Activated CD8-positive, alpha-beta memory T cell treated with anti-CD3 and anti-CD28 coated beads for 36 hours (primary cell): Measurements from ENCODE around the gene SMCO1. TPM values are rescaled to one million over a fixed set of nuclear protein-coding genes. Genes with fewer than 3 reads are reported as not detected.
"Not testable (repeated sequence)": the region's sequence is repeated elsewhere in the genome, so short reads cannot be mapped to it uniquely, and the experiment has no call there.

Experiments
- CTCF ChIA-PET: fragments of 350-600 bp; sonication (Branson Sonifier 250); formaldehyde crosslinking; loops from one replicate; lab custom pipeline; 2021; ENCODE audit warnings: antibody characterized with exemption; lab: Charles Lee
- POLR2A ChIA-PET: fragments of 350-600 bp; sonication (Branson Sonifier 250); formaldehyde crosslinking; loops from one replicate; lab custom pipeline; 2021; ENCODE audit warnings: antibody characterized with exemption; lab: Charles Lee
- total RNA-seq, 2 experiments: library from RNA; stranded (reverse); gene quantifications; one replicate each; pipeline ENCODE4 v1.2.3, GENCODE V29; 2021

The SMCO1 gene
- total RNA-seq, 2 experiments from 2014 or later, result not detected

DNA sequence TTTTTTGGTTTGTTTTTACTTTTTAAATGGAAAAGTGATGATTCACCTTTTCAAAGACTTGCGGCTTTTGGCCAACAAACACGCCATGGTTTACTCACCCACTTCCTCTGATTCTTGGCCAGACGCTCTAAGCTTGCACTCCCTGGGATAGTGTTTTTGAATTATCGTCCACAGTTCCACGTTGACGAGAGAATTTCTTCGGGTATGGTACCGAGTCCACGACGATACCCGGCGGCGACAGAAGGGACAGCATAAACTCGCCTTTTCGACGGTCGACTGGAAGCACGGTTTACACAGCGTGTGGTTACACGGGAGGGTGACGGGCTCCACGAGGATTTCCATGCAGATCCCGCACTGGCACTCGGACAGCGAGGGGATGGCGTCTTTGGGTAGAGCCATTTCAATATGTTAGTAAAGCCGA, 12.4 kb downstream of the SMCO1 start:
- ChIA-PET POLR2A (interaction anchor here (0.5 to 1.5 kb wide), 2 partner anchors 109 to 185 kb away, joined by 4 to 6 read pairs; partner anchors contain the start of gene DYNLT2B), CTCF (no interaction called here)

DNA sequence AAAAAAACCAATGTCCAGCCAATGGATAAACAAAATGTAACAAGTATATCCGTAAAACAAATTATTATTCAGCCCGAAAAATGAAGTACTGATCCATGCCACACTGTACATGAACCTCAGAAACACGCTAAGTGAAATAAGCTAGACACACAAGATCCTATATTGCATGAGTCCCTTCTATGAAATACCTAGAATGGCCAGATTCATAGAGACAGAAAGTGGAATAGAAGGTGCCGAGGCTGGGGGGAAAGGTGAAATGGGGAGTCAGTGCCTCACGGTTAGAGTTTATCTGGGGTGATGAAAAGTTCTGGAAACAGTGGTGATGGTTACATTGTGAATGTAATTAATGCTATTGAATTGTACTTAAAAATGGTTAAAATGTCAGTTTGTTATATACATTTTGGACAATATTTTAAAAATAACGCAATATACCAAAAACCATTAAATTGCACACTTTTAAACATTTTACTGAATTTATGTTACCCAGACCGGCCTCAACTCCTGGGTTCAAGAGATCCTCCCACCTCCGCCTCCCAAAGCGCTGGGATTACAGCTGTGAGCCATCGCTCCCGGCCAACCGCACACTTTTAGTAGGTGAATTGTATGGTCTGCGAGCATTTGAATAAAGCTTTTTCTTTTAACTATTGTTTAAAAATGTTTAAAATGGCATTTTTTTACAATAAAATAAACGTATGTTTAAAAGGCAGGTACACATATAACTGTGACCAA, 13.7 kb downstream of the SMCO1 start:
- ChIA-PET POLR2A (interaction anchor here (1.5 kb wide), 1 partner anchor 184 kb away, joined by 4 read pairs; the partner anchor contains the start of gene DYNLT2B), CTCF (no interaction called here)

DNA sequence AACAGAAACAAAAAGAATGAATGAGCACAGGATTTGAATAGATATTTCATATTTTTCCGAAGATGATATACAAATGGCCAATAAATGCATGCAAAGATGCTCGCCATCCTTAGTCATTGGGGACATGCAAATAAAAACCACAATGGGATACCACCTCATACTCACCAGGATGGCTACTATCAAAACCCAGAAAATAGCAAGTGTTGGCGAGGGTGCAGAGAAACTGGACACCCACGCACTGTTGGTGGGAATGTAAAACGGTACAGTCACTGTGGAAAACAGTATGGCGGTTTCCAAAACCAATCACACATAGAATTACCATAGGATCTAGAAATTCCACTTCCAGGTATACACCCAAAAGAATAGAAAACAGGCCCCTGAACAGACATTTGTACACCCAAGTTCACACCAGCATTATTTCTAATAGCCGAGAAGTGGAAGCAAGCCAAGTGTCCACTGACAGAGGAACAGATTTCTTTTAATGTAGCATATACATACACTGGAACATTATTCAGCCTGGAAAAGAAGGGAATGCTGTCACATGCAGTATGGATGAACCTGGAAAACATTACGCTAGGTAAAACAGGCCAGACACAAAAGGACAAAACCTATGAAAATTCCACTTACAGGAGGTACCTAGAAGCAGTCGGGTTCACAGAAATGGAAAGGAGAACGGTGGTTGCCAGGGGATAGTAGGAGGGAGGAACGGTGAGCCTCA, 15.2 kb downstream of the SMCO1 start:
- CTCF ChIA-PET, result no interaction called here
- POLR2A ChIA-PET, result no interaction called here

DNA sequence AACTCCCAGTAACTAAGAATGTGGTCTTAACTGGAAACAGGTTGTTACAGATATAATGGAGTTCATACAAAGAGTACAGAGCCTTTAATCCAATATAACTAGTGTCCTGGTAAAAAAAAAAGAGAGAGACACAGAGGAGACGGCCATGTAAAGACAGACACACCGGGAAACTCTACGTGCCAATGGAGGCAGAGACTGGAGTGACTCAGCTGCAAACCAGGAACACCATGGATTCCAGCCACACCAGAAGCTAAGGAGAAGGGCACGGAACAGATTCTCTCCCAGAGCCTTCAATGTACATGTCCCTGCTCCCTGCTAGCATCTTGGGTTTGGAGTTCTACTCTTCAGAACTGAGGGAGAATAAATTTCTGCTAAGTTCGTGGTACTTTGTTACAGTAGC, 16.1 kb downstream of the SMCO1 start:
- CTCF ChIA-PET, result no interaction called here

DNA sequence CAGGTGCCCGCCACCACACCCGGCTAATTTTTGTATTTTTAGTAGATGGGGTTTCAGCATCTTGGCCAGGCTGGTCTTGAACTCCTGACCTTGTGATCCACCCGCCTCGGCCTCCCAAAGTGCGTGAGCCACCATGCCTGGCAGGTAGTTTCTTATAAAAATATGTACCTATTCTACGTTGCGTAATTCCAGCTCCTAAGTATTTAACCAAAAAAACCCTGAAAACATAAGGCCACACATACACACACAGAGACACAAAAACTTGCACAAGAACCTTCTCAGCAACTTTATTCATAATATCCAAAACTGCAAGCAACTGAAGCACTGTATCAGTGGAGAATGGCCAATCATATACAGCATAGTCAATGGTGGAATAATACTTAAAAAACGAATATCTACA, 16.8 kb downstream of the SMCO1 start:
- ChIA-PET POLR2A (no interaction called here), CTCF (no interaction called here)

More for the DNA sequence above, 16.1 kb downstream of the SMCO1 start:
- POLR2A ChIA-PET, result no interaction called here

DNA sequence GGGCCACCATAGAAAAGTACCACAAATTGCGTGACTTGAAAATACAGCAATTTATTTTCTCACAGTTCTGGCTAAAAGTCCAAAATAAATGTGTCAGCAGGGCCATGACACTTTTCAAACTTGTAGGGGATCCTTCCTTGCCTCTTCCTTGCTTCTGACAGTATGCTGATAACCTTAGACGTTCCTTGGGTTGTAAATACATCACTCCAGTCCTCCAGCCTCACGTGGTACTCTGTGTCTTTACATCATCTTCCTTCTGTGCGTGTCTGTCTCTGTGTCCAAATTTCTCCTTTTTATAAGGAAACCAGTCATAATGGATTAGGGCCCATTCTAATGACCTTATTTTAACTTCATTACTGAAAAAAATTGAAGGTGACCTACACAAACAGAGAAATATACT, 19.0 kb downstream of the SMCO1 start:
- POLR2A ChIA-PET, result no interaction called here
- CTCF ChIA-PET, result no interaction called here

DNA sequence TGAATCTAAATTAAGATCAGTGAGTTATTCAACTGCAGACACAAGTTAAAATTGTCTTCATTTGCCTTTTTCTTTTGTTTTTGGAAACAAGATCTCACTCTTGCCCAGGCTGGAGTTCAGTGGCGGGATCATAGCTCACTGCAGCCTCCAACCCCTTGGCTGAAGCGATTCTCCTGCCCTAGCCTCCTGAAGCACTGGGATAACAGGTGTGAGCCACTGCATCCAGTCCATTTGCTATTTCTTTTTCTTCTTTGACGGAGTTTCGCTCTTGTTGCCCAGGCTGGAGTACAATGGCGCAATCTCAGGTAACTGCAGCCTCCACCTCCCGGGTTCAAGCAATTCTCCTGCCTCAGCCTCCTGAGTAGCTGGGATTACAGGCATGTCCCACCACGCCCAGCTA, 21.9 kb downstream of the SMCO1 start:
- CTCF ChIA-PET, result interaction anchor here (1.5 kb wide), 1 partner anchor 105 kb away, joined by 3 read pairs; no protein-coding TSS in a partner anchor
- POLR2A ChIA-PET, result no interaction called here

DNA sequence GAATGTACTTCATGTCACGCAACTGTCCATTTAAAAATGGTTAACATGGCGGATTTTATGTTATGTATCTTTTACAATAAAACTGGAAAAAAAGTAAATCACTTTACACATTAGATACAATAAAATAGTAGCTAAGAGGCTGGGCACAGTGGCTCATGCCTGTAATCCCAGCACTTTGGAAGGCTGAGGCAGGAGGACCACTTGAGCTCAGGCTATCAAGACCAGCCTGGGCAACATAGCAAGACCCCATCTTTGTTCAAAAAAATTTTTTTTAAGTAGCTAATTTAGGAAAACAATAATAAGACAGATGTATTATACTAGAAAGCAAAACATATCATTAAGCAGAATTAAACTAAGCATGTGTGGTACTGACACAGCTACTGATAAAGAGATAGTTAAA, 23.1 kb downstream of the SMCO1 start:
- CTCF ChIA-PET, result interaction anchor here (1.5 kb wide), 1 partner anchor 103 kb away, joined by 3 read pairs; no protein-coding TSS in a partner anchor
- POLR2A ChIA-PET, result no interaction called here

DNA sequence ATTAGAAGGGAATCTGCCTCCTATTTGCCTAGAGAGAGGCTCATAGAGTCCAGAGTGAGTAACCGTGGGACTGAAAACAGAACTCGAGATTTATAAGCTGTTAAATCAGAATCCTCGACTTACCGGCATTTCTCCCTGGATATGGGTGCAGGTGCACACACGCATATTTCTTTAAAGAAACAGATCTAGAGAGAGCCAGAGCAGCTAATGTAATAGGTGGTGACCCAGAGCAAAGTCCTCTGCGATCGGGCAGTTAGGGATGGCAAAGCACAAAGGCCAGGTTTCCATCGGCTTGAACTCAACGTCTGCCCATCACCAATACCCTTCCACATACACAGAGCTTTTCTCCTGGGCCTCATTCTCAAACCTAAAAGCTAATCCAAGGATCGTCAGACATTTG, 25.4 kb downstream of the SMCO1 start:
- CTCF ChIA-PET, result no interaction called here
- POLR2A ChIA-PET, result no interaction called here

DNA sequence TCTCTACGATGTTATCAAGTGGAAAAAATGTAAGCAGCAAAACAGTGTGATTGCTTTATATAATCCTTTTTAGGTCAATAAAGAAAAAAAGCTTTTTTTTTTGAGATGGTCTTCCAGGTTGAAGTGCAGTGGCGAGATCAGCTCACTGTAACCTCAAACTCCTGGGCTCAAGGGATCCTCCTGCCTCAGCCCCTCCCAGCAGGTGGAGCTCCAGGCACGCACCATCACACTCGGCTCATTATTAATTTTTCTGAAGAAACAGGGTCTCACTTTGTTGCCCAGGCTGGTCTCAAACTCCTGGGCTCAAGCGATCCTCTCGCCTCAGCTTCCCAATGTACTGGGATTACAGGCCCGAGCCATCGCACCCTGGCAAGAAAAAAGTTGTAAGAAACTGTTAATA, 28.9 kb downstream of the SMCO1 start:
- CTCF ChIA-PET, result interaction anchor here (0.9 to 1.8 kb wide), 2 partner anchors 37 to 43 kb away, joined by 3 to 4 read pairs; no protein-coding TSS in a partner anchor
- POLR2A ChIA-PET, result no interaction called here

DNA sequence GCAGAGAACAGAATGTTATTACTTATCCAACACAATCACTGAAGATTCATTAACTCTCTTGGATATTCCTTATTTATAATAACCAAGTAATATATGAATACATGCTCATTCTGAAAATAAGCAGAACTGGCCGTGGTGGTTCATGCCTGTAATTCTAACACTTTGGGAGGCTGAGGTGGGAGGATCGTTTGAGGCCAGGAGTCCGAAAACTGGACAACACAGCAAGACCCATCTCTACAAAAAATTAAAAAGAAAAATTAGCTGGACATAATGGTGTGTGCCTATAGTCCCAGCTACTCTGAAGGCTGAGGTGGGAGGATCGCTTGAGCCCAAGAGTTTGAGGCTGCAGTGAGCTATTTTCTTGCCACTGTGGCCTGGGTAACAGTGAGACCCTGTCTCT, 37.5 kb downstream of the SMCO1 start:
- POLR2A ChIA-PET, result no interaction called here

DNA sequence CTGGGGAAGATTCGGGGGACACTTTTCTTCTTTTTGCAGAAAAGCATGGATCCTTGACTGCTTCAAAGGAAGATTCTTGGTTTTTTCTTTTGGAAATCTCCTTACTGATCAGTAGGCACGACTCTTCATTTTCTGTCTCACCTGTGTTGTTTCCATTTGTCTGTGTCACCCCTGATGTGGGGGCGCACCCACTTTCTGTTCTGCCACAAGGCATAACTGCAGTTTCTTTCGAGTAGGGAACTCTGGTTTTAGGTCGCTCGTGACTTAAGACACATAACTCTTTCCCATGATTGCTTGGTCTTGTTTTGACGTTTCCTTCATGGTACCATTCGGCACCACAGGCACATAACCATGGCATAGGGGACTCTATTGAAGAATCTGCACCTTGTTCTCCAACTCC, 42.9 kb downstream of the SMCO1 start:
- ChIA-PET CTCF (no interaction called here), POLR2A (no interaction called here)

More for the DNA sequence above, 37.5 kb downstream of the SMCO1 start:
- CTCF ChIA-PET, result no interaction called here

DNA sequence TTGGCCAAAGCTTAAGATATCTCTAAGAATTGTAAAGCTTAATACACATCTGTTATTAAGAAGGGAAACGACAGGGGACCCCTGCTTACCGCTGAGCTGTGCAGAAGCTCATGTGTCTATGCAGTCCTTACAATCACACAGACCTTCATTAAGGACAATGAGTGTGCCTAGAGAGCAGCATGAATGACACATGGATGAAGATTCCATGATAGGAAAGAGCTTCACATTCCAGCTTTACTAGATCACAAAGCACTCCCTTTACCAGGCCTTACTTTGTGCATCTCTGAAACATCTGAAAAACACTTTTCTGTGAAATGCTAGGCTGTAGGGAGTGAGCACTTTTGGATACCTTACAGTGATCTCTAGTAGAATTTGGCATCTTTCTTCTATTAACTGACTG, 43.6 kb downstream of the SMCO1 start:
- ChIA-PET POLR2A (no interaction called here), CTCF (no interaction called here)

DNA sequence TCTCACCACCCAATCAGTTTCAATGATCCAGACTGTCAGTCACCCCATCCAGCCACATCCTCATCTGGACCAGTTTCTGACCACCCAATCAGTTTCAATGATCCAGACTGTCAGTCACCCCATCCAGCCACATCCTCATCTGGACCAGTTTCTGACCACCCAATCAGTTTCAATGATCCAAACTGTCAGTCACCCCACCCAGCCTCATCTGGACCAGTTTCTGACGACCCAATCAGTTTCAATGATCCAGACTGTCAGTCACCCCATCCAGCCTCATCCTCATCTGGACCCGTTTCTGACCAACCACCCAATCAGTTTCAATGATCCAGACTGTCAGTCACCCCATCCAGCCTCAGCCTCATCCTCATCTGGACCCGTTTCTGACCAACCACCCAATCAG, 45.0 kb downstream of the SMCO1 start:
- CTCF ChIA-PET, POLR2A ChIA-PET: not testable (repeated sequence)

DNA sequence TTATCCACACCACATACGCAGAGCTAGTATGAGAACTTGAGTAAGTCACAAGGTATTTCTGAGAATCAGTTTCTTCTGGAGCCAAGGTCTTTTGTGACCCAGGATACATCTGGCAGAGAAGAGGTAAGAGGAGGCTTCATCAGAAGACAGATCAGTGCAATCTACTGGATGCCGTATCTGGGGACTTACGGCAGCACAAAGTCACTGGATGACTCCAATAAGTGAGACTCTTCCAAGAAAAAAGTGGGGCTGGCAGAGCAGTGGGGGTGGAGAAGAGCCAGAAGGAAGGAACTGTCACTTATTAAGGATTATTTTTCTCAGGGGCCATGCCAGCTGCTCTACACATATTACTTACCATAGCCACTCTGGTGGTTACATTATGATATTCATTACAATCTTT, 51.3 kb downstream of the SMCO1 start:
- ChIA-PET CTCF (interaction anchor here (0.6 kb wide), 1 partner anchor 11 kb away, joined by 3 read pairs; no protein-coding TSS in a partner anchor), POLR2A (no interaction called here)

DNA sequence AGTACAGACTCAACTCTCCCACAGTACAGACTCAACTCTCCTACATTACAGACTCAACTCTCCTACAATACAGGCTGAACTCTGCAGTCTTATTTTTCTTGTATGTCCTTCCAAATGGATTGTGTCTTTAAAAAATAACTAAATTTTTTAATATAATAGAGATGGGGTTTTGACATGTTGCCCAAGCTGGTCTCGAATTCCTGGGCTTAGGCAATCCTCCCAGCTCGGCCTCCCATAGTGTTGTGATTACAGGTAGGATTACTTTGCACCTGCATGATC, 51.7 kb downstream of the SMCO1 start:
- POLR2A ChIA-PET, result no interaction called here
- CTCF ChIA-PET, result interaction anchor here (0.6 kb wide), 1 partner anchor 12 kb away, joined by 3 read pairs; no protein-coding TSS in a partner anchor

DNA sequence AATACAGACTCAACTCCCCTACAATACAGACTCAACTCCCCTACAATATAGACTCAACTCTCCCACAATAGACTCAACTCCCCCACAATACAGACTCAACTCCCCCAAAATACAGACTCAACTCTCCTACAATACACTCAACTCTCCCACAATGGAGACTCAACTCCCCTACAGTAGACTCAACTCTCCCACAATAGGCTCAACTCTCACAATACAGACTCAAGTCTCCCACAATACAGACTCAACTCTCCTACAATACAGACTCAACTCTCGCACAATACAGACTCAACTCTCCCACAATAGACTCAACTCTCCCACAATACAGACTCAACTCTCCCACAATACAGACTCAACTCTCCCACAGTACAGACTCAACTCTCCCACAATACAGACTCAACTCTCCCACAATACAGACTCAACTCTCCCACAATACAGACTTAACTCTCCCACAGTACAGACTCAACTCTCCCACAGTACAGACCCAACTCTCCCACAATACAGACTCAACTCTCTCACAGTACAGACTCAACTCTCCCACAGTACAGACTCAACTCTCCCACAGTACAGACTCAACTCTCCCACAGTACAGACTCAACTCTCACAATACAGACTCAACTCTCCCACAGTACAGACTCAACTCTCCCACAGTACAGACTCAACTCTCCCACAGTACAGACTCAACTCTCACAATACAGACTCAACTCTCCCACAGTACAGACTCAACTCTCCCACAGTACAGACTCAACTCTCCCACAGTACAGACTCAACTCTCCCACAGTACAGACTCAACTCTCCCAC, 52.3 kb downstream of the SMCO1 start:
- POLR2A ChIA-PET, result not testable (repeated sequence)
- CTCF ChIA-PET, result interaction anchor here (0.6 kb wide), 1 partner anchor 12 kb away, joined by 3 read pairs; no protein-coding TSS in a partner anchor

DNA sequence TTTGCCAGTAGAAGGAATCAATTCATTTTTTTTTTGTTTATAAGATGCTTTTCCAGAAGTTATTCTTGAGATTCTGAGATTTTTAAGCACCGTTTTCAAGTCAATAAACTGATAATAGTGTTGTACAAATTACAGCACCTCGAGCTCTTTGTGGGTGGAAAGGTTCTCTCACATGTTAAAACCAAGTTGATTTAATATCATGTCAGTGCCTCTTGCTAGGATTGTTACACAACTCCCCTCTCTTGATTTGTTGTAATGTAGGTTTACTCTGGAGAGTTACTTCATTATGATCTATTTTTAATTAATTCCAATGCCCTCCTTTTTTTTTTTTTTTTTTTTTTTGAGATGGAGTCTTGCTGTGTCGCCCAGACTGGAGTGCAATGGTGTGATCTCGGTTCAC, 57.1 kb downstream of the SMCO1 start:
- ChIA-PET CTCF (interaction anchor here (0.7 to 1.1 kb wide), 2 partner anchors 71 to 116 kb away, joined by 4 to 8 read pairs; no protein-coding TSS in a partner anchor), POLR2A (interaction anchor here (0.7 kb wide), 1 partner anchor 11 kb away, joined by 5 read pairs; no protein-coding TSS in a partner anchor)

DNA sequence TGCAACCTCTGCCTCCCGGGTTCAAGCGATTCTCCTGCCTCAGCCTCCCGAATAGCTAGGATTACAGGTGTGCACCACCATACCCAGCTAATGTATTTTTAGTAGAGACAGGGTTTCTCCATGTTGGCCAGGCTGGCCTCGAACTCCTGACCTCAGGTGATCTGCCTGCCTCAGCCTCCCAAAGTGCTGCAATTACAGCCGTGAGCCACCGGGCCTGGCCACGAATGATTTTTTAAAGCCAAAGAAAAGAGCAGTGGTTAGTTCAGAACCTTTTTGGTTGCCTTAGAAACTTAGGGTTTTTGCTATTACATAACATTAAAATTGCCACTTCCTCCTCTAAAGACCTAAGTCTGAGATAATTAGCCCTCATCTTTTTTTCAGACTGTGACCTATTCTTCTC, 57.7 kb downstream of the SMCO1 start:
- CTCF ChIA-PET, result interaction anchor here (0.7 to 1.1 kb wide), 3 partner anchors 72 to 642 kb away, joined by 3 to 8 read pairs (median 4); no protein-coding TSS in a partner anchor
- POLR2A ChIA-PET, result not testable (repeated sequence)
